IPS-NIHi7 (cell line): Measurements from ENCODE around the gene ST6GALNAC3.

ENCODE experiments used
- DNase-seq: peaks from one replicate; pipeline ENCODE4 v3.0.0; 2012; ENCODE audit warnings: mixed read lengths; ENCODE audit errors: extremely low spot score

ST6GALNAC3 gene

GRCh38 chr1:76503100-76503499 lies 428.6 kb downstream of the ST6GALNAC3 start:
- peak; percentile 40 for DNase-seq

GRCh38 chr1:76503736-76504135 lies 429.2 kb downstream of the ST6GALNAC3 start:
- no peak for DNase-seq

DNA sequence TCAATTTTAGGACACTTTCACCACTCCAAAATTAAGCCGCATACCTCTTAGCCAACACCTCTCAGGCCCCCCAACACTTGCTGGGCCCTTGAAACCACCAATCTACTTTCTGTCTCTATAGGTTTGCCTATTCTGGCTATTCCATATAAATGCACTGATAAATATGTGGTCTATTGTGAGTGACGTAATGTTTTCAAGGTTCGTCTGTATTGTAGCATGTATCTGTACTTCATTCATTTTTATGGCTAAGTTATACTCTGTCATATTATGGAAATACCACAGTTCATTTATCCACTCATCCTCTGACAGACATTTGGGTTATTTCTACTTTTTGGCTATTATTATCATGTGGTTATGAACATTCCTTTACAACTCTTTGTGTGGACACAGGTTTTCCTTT lies 432.8 kb downstream of the ST6GALNAC3 start:
- DNase-seq = no peak

DNA sequence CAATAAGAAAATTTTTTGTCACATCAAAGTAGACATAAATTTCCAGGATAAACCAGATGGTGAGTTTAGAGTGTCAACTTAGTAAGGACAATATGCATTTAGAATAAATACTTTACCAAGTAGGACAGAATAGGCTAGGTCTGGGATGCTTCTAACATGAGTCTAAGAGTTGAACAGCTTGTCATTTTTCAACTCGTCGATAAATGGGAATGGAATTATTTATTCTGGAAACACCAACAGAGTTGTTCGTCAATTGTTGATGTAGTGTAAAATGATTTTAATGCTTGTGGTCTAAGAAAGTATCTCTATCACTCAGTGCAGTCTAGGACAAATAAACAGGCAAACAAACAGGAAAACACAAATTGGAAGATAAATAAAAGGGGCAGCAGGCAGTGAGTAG lies 434.3 kb downstream of the ST6GALNAC3 start:
- DNase-seq = no peak

DNA sequence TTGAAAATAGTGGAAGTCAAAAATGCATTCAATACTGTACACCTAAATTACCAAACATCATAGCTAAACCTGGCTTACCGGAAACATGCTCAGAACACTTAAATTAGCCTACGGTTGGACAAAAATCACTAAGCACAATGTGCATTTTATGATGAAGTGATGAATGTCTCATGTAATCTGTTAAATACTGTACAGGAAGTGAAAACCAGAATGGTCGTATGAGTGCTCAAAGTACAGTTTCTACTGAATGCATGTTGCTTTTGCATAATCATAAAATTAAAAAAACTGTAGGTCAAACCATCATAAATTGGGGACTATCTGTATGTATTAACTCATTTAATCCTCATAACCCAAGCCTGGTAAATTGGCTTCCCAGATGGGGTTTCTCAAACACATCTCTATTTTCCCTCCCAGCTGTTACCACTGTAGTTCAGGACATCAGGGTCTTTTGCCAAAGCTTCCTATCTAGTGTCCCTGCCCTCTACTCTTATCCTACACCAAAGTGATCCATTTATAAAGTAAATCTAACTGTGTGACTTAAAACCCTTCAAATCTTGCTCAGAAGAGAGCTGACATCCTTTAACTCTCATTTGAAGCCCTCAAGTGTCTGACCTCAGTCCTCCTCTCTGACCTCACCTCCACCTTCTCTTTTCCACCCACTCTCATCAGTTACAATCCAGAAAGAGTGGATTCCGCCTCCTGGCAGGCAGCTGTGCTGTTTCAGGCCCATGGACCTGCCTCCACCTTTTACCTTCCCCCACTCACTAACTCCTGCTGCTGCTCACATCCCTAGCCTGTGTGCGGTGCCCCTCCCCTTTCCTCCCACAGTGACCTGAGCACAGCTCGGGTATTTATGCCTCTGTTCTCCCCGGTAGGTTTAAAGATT lies 436.4 kb downstream of the ST6GALNAC3 start:
- DNase-seq = peak; percentile 74

GRCh38 chr1:76511558-76512179 lies 437.1 kb downstream of the ST6GALNAC3 start:
- DNase-seq = no peak

- no peak for DNase-seq
These were observed 456.4 kb downstream of the ST6GALNAC3 start for GRCh38 chr1:76530953-76531352.

DNA sequence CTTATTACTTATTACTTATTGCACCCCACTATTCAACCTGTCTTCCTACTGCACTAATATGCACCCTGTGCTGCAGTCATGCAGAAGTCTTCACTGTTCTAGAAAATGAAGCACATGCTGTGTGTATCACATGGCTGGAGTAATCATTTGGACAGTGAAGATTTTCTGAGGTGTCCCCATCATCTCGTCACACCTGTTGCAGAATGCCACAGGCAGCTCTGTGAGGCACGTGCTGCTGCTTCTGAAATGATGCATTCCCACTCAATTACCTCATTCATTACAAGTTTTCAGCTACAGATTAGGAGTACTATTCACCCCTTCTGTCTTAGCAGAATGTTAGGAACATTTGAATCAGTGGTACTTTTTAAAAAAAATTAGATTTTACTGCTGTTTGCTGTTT lies 467.1 kb downstream of the ST6GALNAC3 start:
- DNase-seq = no peak

GRCh38 chr1:76542359-76542758 lies 467.8 kb downstream of the ST6GALNAC3 start:
- DNase-seq = no peak

DNA sequence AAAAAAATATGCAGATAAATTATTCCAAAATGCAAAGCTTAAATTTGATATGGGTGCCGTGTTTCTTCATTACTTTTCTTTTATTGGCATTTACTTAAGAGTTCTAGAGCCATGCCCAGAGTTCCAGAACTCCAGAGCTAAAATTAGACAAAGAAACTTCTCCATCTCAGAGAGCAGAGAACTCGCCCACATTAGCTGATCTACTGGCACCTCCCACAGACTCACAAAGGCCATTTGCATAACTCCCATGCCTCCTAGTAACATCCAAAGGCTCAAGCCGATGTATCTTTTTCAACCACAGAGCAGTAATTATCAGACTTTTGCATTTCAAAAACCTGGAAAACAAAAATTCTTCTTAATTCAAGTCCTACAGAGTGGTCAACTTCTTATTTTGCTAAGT lies 468.9 kb downstream of the ST6GALNAC3 start:
- no peak for DNase-seq

DNA sequence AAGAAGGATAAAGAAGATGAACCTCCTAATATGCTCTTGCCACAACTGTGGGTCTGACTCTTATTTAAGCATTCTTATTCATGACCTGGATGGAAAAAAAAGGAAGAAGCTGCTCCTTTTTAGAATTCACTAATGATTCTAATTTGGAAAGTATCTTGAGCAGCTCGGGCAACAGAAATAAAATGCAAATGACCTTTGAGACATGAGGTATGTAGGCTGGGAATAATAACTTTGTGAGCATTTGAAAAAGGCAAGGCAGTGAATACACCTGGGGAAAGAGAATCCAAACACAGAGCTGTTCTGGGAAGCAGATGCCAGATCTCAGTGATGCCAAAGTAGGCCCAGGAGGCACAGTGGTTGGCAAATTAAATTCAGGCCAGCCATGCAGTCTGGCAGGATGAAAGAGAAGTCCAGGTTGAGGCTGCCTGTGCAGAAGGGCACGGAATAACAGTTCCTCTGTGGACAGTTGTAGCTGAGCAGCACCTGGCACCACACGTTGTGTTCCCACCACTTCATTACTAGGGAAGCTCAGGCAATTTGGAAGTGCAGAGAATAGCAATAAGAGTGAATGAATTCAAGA lies 471.9 kb downstream of the ST6GALNAC3 start:
- DNase-seq = no peak

- peak; percentile 64 for DNase-seq
These were observed 473.4 kb downstream of the ST6GALNAC3 start for GRCh38 chr1:76547916-76548315.

DNA sequence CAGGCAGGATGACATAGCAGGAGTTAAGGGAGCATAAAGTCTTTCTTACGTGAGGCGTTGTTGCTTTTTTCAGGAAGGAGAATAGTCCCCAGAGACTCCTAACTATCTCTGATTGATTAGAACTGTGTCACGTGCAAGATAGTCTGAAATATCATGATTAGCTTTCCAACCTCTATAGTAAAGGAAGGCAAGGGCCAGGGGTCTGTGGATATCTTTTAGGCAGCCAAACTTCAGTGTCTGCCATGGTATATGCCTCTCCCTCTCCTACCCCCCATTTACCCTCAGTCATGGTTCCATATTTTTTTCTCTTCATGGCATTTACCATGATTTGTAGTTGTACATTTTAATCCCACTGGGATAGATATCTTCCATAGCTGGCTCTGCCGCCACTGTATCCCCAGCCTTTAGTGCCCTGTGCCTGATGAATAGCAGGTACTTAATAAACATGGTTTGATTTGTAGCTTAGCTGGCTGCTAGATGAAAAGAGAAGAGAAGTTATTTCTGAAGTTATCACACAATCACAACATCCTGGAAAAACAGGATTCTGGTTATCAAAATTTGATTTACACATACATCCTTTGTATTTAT lies 474.1 kb downstream of the ST6GALNAC3 start:
- no peak for DNase-seq

- no peak for DNase-seq
These were observed 479.7 kb downstream of the ST6GALNAC3 start for GRCh38 chr1:76554283-76554682.

- no peak for DNase-seq
These were observed 487.7 kb downstream of the ST6GALNAC3 start for GRCh38 chr1:76562292-76562691.

DNA sequence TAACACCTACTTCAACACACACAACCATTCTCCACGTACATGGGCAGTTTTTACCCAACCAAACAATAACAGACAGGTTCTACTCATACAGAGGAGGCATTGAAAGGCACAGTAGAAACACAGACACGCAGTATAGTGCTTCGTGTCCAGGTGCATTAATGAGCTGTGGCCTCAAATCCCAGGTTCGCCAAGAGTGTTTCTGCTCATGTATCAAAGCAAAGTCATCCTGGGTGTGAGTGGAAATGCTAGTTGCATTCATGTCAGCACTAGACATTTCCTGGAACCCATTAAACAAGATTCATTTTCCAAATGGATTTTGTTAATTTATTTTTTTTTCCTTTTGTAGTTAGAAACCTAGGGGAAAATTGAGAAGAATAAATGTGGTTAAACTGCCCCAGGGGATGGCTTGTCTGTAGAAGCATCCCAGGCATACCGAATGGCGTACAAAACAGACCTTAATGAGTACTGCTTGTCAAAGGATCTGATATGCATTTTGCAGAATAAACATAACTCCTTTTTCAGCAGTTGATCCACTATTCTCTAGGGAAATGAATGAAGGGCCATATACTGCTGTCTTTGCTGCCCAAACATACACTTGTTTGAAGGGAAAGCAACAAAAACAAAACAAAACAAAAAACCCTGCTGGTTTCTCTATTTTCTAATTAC lies 494.2 kb downstream of the ST6GALNAC3 start:
- DNase-seq = no peak

DNA sequence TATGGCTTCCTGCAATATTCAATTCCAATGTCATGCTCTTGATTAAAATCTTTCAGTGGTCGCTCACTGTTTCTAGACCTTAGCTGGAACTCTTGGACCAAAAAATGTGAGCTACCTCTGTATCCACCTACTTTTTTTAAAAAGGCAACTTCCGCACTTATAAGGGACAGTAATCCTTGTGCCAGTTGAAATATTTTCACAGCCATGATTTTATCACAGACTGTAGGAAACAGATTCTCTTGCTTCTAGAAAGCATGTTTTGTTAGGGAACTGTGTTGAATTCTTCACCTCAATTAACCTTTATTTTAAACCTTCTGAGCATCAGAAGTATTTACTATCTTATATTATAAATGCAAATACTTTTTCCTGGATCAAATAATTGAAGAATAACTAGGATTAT lies 496.7 kb downstream of the ST6GALNAC3 start:
- no peak for DNase-seq

GRCh38 chr1:76572229-76572628 lies 497.7 kb downstream of the ST6GALNAC3 start:
- no peak for DNase-seq

DNA sequence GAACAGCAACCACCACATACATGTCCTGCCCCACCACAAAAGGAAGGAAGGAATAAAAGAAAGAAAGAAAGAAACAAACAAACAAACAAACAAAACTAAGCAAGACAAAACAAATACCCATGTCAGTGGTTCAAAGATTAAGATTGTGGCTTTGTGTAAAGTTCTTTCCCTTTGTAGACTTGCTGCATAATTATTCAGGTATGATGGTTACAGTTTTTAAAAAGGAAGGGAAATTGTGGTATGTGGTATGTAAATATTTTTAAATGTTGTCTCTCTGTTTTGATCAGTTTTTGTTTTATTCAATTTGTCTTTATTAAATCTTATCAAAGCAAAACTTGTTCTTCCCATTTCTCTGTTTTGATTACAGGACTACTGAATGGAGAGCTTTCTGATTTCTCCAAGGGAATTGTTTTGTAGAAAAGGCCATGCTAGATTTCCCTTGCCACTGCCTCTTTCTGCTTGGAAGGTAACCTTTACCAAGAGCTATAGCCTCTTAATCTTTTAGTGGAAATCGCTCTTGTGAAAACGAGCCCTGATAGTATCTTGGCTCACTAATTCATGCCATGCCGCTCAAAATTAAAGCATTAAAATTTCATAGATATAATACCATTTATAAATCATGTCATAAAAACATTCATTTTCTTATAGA lies 502.5 kb downstream of the ST6GALNAC3 start:
- DNase-seq = no peak

DNA sequence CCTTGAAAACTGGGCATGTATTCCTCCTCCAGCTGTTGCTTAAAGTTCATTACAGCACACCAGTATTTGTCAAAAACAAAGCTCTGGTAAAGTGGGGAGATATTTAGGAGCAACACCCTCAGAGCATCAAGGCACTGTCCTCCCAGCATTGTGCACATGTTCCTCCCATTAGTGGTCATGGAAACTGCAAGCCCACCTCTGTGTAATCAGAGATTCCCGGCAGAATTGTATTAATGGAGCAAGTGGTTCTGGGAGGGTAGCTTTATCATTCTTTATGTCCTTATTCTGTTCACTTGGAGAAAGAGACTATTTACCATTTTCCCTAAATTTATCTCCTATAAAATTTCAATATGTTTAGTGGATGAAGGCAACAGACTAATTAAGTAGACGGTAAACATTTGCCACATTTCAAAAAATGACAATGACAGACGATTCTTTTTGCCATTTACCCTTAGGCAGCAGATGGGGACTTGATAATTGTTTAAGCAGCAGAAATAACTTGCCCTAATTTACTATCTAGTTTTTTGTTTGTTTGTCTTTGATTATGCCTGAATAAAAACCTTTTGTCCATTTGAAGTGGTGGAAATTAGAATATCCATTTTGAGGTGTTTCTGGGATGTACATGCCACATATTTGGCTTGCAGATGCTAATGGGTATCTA lies 503.1 kb downstream of the ST6GALNAC3 start:
- no peak for DNase-seq

DNA sequence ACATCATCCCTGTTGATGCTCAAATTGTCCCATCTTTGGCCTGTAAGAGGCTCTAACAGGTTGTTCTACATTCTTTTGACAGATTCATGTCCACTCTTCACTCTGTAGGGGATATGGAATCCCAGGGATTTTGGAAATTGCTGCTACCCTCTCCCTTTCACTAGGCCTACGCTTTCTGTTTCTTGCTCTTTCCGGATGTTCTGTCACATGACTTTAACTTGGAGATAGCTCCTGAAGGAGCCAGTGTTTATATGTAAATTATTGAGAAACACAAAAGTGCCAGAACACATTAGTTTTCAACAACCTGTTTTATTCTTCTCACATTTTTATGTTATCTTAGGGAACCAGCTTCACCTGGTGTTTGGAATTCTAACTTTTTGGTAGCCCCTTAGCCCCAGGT lies 505.7 kb downstream of the ST6GALNAC3 start:
- no peak for DNase-seq
